ENCODE measurements around the gene RIMBP2.

The RIMBP2 gene

GRCh38 chr12:130593056-130593455 lies 123.0 kb downstream of the RIMBP2 start:
- Histone ChIP-seq H3K4me2 (ENCODE audit: low read length) (no peak overlapping the region), H3K27ac (no peak overlapping the region), H3K79me2 (peaks cover 12% of the 10 kb centered on the region), H3K9ac (no peak overlapping the region), H3K4me1 (no peaks in the 10 kb centered on the region), H3K36me3 (ENCODE audit: control insufficient read depth, insufficient read depth, low read length) (no peaks in the 10 kb centered on the region), H3K27me3 (ENCODE audit: control insufficient read depth, insufficient read depth, low read length) (no peaks in the 10 kb centered on the region), H3K9me3 (ENCODE audit: control insufficient read depth, low read length) (no peaks in the 10 kb centered on the region), H2AFZ (no peak overlapping the region), H3K4me3 (ENCODE audit: low read depth, low read length) (no peak overlapping the region)
- no peak for TF ChIP-seq CTCF (IDR thresholded peaks at IDR 0.05)

GRCh38 chr12:130592641-130593040 lies 123.5 kb downstream of the RIMBP2 start:
- TF ChIP-seq CTCF (IDR thresholded peaks at IDR 0.05): no peak
- Histone ChIP-seq H3K4me1 (no peaks in the 10 kb centered on the region), H2AFZ (no peak overlapping the region), H3K27ac (no peak overlapping the region), H3K9me3 (ENCODE audit: control insufficient read depth, low read length) (no peaks in the 10 kb centered on the region), H3K27me3 (ENCODE audit: control insufficient read depth, insufficient read depth, low read length) (no peaks in the 10 kb centered on the region), H3K4me3 (ENCODE audit: low read depth, low read length) (no peak overlapping the region), H3K36me3 (ENCODE audit: control insufficient read depth, insufficient read depth, low read length) (no peaks in the 10 kb centered on the region), H3K4me2 (ENCODE audit: low read length) (no peak overlapping the region), H3K79me2 (peaks cover 15% of the 10 kb centered on the region), H3K9ac (no peak overlapping the region)

GRCh38 chr12:130591736-130592135 lies 124.4 kb downstream of the RIMBP2 start:
- Histone ChIP-seq H3K27ac (no peak overlapping the region), H3K4me2 (ENCODE audit: low read length) (no peak overlapping the region), H3K4me3 (ENCODE audit: low read depth, low read length) (no peak overlapping the region), H3K9me3 (ENCODE audit: control insufficient read depth, low read length) (no peaks in the 10 kb centered on the region), H3K79me2 (peaks cover 15% of the 10 kb centered on the region), H2AFZ (no peak overlapping the region), H3K4me1 (no peaks in the 10 kb centered on the region), H3K27me3 (ENCODE audit: control insufficient read depth, insufficient read depth, low read length) (no peaks in the 10 kb centered on the region), H3K36me3 (ENCODE audit: control insufficient read depth, insufficient read depth, low read length) (no peaks in the 10 kb centered on the region), H3K9ac (no peak overlapping the region)
- TF ChIP-seq CTCF (IDR thresholded peaks at IDR 0.05): no peak

- Histone ChIP-seq H3K36me3 (ENCODE audit: control insufficient read depth, insufficient read depth, low read length) (no peaks in the 10 kb centered on the region), H3K79me2 (peaks cover 18% of the 10 kb centered on the region), H3K4me1 (no peaks in the 10 kb centered on the region), H3K4me3 (ENCODE audit: low read depth, low read length) (no peak overlapping the region), H3K27ac (no peak overlapping the region), H3K4me2 (ENCODE audit: low read length) (no peak overlapping the region), H3K9ac (no peak overlapping the region), H3K27me3 (ENCODE audit: control insufficient read depth, insufficient read depth, low read length) (no peaks in the 10 kb centered on the region), H2AFZ (no peak overlapping the region), H3K9me3 (ENCODE audit: control insufficient read depth, low read length) (no peaks in the 10 kb centered on the region)
- no peak for TF ChIP-seq CTCF (IDR thresholded peaks at IDR 0.05)
Measured at GRCh38 chr12:130590685-130591084, 125.4 kb downstream of the RIMBP2 start.

- Histone ChIP-seq H2AFZ (no peak overlapping the region), H3K27ac (no peak overlapping the region), H3K4me3 (ENCODE audit: low read depth, low read length) (no peak overlapping the region), H3K4me2 (ENCODE audit: low read length) (no peak overlapping the region), H3K4me1 (no peaks in the 10 kb centered on the region), H3K27me3 (ENCODE audit: control insufficient read depth, insufficient read depth, low read length) (no peaks in the 10 kb centered on the region), H3K79me2 (peaks cover 16% of the 10 kb centered on the region), H3K9ac (no peak overlapping the region), H3K36me3 (ENCODE audit: control insufficient read depth, insufficient read depth, low read length) (no peaks in the 10 kb centered on the region), H3K9me3 (ENCODE audit: control insufficient read depth, low read length) (no peaks in the 10 kb centered on the region)
- no peak for TF ChIP-seq CTCF (IDR thresholded peaks at IDR 0.05)
Measured at GRCh38 chr12:130589540-130590317, 126.4 kb downstream of the RIMBP2 start.

All from parathyroid adenoma (tissue), 2 donors.